Central memory CD4-positive, alpha-beta T cell (primary cell): Measurements from ENCODE around the gene HRH2.

ENCODE experiments used
- DNase-seq: peaks from one replicate; pipeline ENCODE4 v3.0.0; 2022

The HRH2 gene

DNA sequence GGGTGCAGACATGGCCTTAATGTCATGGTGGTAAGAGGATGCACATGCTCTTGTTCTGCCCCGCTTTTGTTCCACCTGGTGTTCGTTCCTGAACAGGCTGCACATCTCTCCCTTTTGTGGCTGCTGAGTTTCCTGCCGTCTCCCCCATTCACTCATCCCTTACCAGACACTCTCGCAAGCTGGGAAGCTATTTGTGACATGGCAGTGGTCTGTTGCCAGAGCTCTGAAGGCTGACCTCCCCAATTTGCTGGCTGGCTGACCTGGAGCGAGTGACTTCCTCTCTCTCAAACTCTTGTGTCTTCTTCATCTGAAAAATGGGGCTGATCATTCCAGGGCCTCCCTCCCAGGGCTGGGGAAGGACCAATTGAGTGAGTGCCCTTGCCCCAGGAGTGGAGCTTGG lies 35.9 kb downstream of the HRH2 start:
- no peak for DNase-seq

- DNase-seq = no peak
Observed at GRCh38 chr5:175694371-175695160, 36.7 kb downstream of the HRH2 start.

DNA sequence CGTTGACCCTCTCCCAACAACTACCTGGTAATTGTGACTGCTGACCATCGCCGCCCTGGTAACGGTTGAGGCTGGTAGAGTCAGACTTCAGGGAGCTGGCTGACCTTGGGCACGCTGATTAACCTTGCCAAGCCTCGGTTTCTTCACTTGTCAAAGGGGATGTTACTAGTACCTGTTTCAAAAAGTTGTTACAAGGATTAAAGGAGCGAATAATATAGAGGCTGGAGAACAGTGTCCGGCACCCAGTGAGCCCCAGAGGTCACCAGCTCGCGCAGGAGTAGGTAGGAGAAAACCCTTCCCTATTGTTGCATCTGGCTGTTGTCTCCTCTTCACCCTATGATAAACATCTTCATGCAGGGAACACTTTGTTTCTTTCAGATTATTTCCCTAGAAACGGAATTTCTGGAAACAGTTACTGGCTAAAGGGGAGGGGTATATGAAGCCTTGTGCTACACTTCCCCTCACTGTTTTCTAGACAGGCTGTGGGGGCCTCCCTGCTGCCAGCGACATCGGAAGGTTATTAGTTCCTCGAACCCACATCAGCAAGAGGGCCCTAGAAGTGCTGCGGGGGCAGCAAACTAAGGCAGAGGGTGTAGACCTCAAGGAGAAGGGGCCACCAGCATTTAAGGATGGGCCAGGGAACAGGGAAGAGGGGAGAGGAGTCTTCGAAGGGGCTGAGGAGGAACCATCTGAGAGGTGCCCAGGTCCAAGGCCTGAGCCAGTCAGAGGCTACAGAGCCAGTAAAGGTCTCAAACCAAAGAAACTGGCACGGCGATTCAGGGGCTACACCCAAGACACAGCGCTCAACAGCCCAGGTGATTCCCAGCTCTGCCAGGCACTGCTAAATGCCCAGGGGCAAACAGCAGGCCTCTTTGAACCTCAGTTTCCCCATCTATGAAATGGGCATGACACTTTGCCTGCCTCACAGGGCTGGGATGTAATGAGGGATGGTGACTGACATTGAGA lies 37.6 kb downstream of the HRH2 start:
- DNase-seq = no peak

DNA sequence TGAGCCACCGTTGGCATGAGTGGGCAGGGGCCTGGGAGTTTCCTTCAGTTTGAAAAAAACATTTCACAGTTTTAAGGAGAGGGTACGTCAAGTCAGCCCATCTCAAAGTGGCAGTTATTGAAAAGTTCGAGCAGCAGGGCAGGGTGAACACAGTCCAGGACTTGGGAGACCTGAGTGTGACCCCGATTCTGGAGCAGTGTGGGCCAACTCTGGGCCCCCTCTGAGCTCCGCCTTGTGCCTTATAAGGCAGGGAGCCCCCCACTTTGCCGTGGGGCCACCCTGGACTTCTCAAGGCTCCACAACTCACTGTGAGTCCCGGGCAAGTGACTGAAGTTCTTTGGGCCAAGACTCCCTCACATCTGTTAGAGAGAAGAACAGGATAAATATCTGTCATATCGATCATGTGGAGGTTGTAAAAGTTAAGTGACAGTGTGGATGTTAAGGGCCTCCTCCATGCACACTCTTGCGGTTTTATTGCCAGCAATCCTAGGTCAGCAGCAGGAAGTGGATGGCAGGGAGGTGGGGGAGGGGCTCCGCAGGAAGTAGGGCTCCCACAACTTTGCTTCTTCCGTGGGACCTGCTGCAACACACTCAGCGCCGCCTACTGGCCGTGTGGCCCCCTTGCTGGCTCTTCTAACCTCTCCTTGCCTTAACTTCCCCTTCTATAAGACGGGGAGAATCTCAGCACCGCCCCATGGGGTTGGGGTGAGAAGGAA lies 38.4 kb downstream of the HRH2 start:
- DNase-seq = peak; percentile 61

DNA sequence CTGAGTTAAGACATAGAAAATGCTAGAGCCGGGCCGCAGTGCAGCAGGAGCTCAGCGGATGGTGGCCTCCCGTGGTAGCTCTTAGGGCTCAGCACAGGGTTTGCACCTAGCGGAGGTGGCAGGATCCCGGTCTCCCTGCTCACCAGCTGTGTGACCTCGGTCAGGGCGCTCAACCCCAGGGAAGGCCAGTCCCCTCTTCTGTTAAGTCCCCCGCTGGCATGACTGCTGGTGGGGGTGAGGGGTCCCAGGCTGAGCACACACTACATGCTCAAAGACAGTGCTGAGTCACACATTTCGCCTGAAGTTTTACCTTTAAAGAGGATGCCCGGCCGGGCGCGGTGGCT lies 39.0 kb downstream of the HRH2 start:
- DNase-seq = no peak

DNA sequence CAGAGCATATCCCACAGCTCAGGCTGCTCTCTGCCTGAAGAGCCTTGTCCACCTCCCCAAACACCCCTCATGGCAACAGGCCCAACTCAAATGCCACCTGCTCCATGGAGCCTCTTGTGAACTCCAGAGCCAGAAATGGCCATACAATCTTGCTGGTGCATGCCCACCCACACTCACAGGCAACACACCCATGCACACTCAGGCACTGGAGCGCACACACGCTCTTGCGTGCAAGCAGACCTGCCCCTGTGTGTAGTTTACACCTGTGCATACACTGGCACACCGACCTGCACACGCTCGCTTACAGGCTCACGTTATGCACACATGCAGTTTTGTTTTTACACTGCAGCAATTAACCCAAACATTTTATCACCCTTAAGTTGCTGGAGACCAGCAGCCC lies 40.0 kb downstream of the HRH2 start:
- no peak for DNase-seq

- DNase-seq = no peak
Observed at GRCh38 chr5:175698401-175699115, 40.7 kb downstream of the HRH2 start.

DNA sequence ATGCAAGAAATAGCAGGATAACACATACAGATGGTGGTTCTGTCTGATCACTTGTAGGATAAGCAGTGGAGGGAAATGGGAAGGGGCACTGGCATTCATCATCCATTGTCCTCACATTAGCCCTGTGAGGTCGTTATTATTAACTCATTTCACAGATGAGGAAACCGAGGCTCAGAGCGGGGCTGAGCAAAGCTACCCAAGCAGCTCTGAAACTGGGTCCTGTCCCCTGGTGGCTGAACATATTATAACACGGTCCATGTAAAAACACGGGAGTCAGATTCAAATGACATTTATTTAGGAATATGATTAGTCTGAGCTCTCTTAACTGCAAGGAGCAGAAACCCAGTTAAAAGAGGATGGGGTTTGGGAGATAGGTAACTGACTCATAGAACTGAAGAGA lies 43.1 kb downstream of the HRH2 start:
- no peak for DNase-seq

- DNase-seq = no peak
Observed at GRCh38 chr5:175701797-175702196, 43.9 kb downstream of the HRH2 start.

- DNase-seq = no peak
Observed at GRCh38 chr5:175706499-175706898, 48.6 kb downstream of the HRH2 start.

DNA sequence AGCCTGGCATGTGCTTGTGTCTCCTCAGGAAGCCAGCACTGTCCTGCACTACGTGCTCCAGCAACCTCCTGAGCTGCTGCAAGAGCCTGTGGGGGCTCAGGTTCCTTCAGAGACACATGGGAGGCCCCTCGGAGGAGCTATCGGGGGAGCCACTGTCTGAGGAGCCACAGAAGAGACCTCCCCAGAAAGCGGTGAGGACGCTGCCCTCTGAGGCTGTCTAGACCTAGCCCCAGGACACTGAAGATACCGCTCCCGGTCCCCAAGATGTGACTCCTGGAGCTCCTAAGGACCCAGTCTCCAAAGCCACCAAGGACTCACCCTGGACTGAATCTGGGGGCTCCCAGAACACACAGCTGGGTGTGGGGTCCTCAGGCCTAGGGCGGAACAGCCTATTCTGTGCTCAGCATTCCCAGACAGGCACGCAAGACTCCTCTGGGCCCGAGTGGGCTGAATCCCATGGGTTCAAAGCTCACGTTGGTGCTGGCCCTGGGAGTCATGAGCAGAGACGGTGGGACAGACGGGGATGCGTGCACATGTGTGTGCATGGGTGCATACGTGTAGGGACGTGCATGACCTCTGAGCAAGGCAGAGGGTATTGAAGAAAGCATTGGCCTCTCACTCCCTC lies 50.0 kb downstream of the HRH2 start:
- DNase-seq = no peak

DNA sequence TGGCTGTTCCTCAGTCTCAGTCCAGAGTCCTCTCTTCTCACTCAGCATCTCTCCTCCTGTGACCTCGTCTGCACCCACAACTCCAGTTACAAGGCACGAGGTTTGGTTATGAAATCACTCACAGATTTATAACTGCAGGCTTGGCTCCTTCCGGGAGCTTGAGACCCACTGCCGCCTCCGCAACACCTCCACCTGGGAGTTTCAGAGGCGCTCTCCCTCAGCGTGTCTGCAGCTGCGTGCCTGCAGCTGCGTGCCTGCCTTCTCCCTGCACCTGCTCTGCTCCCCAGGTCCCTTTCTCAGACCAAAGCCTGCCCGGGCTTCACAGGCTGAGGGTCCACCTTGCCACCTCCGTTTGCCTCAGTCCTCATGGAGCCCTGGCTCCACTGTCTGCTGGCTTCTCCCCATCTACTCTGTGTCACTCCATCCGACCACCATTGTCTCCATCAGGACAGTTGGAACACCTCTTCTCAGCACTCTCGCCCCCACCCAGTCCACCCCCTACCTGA lies 51.5 kb downstream of the HRH2 start:
- DNase-seq = no peak

DNA sequence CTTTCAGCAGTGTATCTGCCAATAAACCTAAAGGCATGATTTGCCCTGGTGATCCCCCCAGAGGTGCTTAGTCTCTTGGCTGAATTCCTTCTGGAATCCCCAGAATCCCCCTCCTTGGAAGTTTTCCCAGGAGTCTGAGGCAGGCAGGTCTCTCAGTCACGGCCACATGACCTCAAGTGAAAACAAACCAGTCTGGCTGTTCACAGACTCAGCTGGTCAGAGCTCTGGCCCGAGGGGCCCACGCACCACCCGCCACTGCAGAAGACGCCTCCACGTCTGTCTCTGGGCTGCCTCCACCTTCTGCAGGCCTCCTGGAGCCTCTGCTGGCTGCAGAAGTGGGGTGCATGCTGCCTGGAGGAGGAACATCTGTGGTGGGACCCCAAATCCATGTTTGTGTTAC lies 52.5 kb downstream of the HRH2 start:
- no peak for DNase-seq

GRCh38 chr5:175711031-175711430 lies 53.2 kb downstream of the HRH2 start:
- no peak for DNase-seq

DNA sequence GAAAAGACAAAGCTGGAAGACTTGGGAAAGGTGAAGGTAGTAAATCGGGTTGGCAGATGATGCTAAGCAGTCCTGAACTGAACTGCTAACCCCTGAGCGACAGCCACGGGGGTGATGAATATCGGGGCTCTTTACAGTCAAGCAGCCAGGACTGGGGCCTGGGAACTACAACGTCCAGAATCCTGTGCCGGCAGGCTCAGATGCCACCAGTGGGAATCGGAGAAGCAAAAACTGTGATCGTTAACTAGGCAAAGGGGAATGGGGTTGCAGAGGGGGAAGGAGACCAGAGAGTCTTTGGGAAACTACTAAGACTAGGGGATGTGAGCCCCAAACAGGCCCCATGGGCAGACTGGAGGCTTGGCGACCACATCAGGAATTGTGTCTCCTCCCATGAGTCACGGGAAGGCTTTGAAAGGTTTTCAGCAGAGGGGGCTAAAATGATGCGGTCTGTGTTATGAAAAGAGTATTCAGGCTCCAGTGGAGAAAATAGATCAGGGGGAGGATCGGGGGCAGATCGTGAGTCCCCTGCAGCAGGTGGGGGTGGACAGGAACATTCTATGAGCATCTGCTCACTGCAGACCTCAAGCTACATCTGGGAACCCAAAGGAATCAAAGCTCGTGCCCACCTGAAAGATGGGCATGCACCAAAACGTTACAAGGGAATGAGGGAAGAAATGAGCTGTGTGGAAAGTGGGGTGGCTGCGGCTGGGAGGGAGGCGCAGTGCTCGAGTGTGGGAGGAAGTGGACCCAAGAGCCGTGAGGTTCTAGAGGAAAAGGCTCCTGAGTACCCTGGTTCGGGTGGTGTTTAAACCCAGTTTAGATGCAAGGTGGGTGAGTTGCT lies 53.8 kb downstream of the HRH2 start:
- no peak for DNase-seq

- no peak for DNase-seq
Observed at GRCh38 chr5:175712313-175712680, 54.4 kb downstream of the HRH2 start.

DNA sequence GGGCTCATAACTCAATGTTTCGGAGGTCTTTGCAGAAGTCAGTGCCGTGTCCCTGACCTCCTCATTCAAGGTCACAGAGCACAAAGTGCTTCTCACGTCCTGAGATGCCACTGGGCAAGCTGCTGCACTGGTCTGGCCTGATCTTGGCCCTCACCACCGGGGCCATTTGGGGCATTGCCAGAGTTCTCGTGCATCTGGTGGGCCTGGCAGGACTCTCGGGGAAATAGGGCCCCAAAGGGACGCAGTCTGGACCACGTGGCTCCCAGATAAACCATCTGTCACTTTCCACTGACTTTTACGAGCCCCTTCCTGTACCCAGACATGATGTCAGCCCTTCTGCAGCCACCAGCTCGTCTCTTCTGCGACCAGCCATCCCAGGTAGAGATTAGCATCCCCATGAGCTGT lies 54.8 kb downstream of the HRH2 start:
- no peak for DNase-seq

- DNase-seq = no peak
Observed at GRCh38 chr5:175713930-175714329, 56.1 kb downstream of the HRH2 start.

DNA sequence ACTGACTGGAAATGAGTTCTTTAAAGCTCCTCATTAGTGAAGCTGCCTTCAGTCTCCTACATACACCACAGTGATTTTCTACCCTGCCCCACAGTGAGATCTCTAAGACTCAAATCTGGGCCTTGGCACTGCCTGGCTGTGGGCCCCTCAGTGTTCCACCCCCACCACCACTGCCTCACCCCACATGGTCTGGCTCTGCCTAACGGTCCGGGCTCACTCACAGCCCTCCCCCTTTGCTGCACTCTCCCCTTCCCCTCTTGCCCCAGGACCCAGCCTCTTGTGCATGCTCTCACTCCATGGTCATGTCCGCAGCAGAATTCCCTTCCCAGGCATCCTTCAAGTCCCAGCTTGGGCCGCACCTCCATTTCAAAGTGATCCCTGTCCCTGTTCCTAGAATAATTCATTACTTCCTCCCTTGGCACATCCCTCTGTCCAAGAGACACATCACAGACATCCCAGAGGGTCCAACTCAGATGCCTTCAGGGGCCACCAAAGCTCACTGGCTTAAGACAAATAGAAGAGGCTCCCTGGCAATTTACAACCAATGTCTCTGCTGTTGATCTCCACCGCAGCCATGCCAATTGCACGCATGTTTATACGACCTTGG lies 56.7 kb downstream of the HRH2 start:
- DNase-seq = no peak

DNA sequence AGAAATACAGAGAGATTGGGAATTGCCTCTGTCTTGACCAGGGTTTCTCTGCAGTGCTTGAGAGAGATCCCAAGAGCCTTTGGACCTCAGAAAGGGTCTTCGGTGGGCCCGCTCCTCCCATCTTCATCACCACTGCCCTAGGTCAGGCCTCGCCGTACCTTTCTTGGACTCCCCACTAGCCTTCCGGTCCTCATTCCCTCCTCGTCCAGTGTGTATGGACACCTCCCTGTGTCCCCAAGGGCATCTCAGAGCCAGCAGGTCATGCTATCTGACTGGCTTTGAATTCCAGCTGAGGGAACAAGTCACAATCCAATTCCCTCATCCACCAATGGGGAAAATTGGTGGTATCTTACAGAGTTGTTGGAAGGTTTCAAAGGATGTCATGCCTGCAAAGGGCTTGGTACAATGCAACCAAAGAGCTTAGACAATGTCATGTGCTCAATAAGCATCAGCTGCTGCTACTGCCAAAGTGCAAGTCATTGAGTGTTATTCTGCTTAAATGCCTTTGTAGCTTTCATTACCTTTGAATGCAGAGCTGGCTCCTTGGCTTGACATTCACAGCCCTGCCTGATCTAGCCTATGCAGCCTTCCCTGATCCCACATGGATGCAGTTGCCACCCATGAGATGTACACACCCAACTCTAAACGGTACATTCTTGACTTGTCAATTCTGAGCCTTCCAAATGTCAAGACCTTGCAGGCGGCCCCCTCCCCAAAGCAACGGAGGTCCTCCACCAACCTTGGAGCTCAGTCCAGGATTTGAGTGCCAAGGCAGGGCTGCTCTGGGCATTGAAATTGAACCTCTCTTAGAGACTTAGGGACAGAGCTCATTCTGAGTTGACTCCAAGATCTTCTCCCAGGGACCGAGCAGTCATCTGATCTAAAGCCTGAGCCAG lies 58.0 kb downstream of the HRH2 start:
- DNase-seq = no peak
